ENCODE results near the gene NR5A1. TPM values are rescaled to one million over a fixed set of nuclear protein-coding genes. Genes with fewer than 3 reads are reported as not detected.

Gene NR5A1
- total RNA-seq, 4 donors from 2014 or later, result 0.15 to 0.51 TPM; not detected in 2

DNA sequence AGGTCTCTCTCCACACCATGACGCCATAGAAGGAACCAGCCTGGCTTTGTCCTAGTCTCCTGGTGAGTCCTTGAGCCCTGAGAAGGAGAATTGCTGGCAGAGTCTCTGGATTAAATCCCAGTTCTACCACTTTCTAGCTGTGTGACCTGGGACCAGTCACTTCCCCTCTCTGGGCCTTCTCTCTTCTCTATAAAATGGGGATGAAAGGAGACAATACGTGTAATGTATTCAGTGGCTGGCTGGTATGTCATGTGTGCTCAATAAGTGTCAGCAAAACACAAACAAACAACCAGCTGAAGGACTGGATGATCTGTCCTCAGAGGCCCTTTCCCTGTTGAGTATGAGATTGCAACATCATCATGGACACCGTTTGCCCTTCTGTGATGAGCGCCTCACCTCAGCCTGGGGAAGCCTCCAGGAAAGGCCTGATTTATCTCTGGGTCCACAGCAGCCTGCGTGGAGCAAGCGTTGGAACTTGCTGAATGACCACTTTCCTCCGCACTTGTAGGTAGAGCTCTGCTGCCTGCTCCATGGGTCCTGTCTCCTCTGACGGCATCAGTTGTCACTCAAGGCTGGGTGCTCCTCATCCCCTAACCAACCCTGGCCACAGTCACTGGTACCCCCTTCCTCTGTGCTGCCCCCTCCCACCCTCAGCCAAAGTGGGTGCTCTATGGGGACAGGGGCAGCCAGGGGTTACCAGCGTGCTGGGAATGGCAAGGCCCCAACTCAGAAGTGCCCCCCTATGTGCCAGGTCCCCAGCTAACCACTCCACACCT lies 3.6 kb upstream of the NR5A1 start:
- DNase-seq (ENCODE audit: low spot score in 2 of 2), result no peak
- TF ChIP-seq, protein P1, sequence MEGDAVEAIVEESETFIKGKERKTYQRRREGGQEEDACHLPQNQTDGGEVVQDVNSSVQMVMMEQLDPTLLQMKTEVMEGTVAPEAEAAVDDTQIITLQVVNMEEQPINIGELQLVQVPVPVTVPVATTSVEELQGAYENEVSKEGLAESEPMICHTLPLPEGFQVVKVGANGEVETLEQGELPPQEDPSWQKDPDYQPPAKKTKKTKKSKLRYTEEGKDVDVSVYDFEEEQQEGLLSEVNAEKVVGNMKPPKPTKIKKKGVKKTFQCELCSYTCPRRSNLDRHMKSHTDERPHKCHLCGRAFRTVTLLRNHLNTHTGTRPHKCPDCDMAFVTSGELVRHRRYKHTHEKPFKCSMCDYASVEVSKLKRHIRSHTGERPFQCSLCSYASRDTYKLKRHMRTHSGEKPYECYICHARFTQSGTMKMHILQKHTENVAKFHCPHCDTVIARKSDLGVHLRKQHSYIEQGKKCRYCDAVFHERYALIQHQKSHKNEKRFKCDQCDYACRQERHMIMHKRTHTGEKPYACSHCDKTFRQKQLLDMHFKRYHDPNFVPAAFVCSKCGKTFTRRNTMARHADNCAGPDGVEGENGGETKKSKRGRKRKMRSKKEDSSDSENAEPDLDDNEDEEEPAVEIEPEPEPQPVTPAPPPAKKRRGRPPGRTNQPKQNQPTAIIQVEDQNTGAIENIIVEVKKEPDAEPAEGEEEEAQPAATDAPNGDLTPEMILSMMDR (IDR thresholded peaks at IDR 0.05), result no peak
- TF ChIP-seq POLR2A (IDR thresholded peaks at IDR 0.05), result no peak
- intact Hi-C loops (cut with DNase I; ENCODE audit: low total_unique reads), result no loop called here
- 76 to 82% methylated on average over 9 of the region's 9 CpGs for WGBS, 2 donors
- no peak overlapping the region for H3K4me3 ChIP-seq (ENCODE audit: low read depth, poor library complexity, severe bottlenecking)

DNA sequence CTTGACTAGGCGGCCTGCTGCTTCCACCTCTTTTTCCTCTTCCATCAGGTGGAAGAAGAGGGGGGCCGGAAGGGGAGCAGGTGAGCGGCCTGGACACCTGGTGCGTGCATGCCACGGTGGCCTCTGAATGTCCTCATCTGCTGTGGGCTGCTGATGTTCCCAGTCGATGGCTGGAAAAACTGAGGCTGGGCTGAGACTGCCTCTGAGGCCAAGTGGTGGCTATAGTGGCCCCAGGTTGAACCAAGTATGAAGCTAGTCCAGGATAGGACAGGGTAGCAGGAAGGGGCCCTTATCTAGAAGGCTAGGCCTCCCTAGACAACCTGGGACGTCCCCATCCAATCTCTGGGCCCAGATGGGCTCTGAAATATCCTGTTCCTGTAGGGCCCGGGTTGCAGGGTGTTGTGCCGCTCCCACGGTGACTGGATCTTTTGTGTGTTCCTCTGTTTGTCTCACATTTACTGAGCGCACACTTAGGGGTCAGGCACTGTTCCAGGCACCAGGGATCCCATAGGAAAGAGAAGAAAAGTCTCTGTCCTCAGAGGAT lies 753 bp upstream of the NR5A1 start:
- 94% methylated on average over 11 of the region's 11 CpGs for WGBS, 2 donors
- no peak for TF ChIP-seq POLR2A (IDR thresholded peaks at IDR 0.05)
- TF ChIP-seq, protein P1 (IDR thresholded peaks at IDR 0.05), result no peak
- no peak for DNase-seq (ENCODE audit: low spot score in 2 of 2)
- no peak overlapping the region for H3K4me3 ChIP-seq (ENCODE audit: low read depth, poor library complexity, severe bottlenecking)
- intact Hi-C loops (cut with DNase I; ENCODE audit: low total_unique reads), result no loop called here

DNA sequence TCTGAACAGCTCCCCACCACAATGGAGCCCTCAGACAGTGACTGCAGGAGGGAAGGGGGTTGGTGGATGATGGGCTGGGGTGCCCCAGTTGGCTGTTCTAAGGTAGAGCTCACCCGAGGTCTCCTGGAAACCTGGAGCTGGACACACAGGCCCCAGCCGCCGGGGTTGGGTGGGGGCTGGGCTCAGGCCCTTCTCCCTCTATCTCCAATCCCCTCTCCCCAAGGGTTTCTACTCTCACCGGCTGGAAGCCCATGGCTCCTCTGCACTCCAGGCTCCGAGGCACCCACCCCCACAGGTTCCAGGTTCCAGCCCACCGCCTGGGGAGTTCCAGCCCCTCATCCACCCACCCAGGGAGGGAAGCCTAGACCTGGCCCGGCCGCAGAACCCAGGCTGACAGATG lies 766 bp downstream of the NR5A1 start:
- H3K4me3 ChIP-seq (ENCODE audit: low read depth, poor library complexity, severe bottlenecking), result no peak overlapping the region
- WGBS, 2 donors, result 86 to 98% methylated on average over 8 of the region's 8 CpGs
- DNase-seq (ENCODE audit: low spot score in 2 of 2), result no peak
- TF ChIP-seq, protein P1 (IDR thresholded peaks at IDR 0.05), result no peak
- no peak for TF ChIP-seq POLR2A (IDR thresholded peaks at IDR 0.05)
- intact Hi-C loops (cut with DNase I; ENCODE audit: low total_unique reads), result no loop called here

DNA sequence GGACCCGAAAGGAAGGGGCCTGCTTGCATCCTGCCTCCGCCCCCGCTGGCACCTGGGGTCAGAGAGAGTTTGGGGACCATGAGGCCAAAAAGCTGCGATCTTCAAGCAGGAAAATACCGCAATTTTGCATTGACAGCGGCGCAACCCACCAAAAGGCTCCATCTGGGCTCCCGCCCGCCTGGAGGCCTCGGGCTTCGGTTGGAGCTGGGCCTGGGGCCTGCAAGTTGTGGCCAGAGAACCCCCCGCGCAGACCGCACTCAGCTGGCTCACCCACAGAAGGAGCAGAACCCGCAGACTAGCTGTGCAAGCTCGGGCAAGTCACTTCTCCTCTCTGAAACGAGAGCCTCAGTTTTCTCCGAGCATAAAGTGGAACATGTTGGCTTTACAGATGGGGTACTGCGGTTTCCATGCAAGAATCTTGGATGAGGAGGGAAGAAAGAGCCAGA lies 1.3 kb downstream of the NR5A1 start:
- WGBS, 2 donors, result 76 to 80% methylated on average over 19 of the region's 19 CpGs
- no peak overlapping the region for H3K4me3 ChIP-seq (ENCODE audit: low read depth, poor library complexity, severe bottlenecking)
- DNase-seq (ENCODE audit: low spot score in 2 of 2), result no peak
- no peak for TF ChIP-seq POLR2A (IDR thresholded peaks at IDR 0.05)
- intact Hi-C loops (cut with DNase I; ENCODE audit: low total_unique reads), result no loop called here

DNA sequence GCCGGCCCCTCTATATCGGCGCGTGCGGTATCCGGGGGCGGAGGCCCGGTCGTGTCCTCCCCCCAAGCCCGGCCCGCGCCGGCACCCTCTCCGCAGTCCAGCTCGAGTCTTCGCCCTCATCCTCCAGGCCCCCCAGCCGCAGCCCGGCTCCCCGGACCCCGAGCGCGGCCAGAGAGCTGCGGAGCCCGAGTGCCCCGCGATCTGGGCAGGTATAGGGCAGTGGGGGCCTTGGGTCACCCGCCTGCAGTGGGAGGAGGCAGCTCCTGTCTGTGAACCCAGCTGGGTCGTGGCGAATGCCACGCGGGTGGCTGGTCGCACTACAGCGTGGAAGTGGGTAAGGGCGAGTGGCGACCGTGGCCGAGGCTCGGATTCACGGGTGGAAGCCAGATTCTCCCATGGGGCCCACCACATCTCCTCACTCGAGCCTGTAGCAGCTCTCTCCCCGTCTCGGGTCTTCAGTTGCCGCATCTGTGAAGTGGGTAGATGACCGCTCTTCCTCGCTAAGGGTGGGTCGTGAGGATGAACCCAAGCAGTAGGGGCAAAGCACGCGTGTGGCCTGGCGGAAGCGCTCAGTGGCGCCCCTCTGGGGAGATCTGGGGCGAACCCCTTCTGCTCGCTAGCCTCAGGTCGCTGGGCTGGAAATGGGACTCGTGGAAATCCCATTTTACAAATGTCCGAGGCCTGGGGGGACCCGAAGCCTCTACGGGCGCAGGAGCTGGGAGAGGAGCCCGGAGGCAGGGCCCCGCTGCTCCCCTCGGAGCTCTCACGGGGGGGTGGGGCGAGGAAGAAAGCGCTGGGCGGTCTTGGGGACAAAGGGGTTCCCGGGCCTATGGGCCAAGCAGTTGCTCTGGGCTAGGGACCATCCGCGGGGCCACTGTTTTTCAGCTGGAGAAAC lies 1.9 kb downstream of the NR5A1 start:
- DNase-seq (ENCODE audit: low spot score in 2 of 2), result no peak
- no peak for TF ChIP-seq POLR2A (IDR thresholded peaks at IDR 0.05)
- TF ChIP-seq, protein P1 (IDR thresholded peaks at IDR 0.05), result no peak
- H3K4me3 ChIP-seq (ENCODE audit: low read depth, poor library complexity, severe bottlenecking), result no peak overlapping the region
- 36 to 53% methylated on average over 31 to 57 of the region's 69 CpGs for WGBS, 2 donors
- intact Hi-C loops (cut with DNase I; ENCODE audit: low total_unique reads), result no loop called here

DNA sequence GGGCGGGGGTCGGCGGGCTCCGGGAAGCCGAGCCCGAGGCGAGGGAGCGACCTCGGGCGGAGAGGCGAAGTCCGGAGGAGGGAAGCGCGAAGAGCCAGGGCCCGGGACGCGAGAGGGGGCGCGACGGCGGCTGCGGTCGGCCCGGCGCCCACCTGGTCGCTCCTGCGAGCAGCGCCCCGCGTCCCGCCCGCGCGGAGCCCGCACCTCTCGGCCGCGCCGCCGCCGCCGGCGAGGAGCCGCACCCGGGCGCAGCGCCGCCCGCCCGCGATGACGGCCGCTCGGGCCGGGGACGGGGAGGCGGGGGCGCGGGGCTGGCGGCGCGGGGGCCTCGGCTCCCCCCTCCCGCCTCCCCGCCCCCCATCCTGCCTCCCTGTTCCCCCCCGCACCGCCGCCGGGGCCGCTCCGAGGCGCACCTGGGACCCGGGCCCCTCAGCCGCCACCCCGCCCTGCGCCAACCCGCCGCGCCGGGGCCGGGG lies 2.6 kb downstream of the NR5A1 start:
- 0 to 1% methylated on average over 19 to 44 of the region's 81 CpGs for WGBS, 2 donors
- no peak for DNase-seq (ENCODE audit: low spot score in 2 of 2)
- no peak overlapping the region for H3K4me3 ChIP-seq (ENCODE audit: low read depth, poor library complexity, severe bottlenecking)
- TF ChIP-seq, protein P1 (IDR thresholded peaks at IDR 0.05), result no peak
- no peak for TF ChIP-seq POLR2A (IDR thresholded peaks at IDR 0.05)
- intact Hi-C loops (cut with DNase I; ENCODE audit: low total_unique reads), result no loop called here
